ENCODE data around the gene EFNB2.

DNA sequence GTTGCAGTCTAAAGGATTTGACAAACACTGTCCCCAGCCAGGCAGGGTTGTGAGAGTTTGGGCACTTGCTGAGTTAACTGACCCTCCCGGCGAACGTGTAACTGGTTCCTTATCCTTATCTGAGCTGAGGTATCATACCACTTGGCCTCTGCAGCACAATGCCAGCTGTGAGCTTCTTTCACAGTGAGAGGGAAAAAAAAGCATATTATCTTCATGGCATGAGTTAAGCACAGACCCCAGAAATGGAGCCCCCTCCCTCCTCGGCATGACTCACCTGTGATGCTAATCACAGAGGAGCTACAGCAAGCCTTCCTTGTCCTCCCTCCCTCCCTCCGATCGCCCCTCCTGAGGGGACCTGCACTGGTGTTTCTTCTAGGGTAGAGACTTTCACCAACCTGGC is 60.5 kb downstream of the EFNB2 start:
- TF ChIP-seq, protein P1, sequence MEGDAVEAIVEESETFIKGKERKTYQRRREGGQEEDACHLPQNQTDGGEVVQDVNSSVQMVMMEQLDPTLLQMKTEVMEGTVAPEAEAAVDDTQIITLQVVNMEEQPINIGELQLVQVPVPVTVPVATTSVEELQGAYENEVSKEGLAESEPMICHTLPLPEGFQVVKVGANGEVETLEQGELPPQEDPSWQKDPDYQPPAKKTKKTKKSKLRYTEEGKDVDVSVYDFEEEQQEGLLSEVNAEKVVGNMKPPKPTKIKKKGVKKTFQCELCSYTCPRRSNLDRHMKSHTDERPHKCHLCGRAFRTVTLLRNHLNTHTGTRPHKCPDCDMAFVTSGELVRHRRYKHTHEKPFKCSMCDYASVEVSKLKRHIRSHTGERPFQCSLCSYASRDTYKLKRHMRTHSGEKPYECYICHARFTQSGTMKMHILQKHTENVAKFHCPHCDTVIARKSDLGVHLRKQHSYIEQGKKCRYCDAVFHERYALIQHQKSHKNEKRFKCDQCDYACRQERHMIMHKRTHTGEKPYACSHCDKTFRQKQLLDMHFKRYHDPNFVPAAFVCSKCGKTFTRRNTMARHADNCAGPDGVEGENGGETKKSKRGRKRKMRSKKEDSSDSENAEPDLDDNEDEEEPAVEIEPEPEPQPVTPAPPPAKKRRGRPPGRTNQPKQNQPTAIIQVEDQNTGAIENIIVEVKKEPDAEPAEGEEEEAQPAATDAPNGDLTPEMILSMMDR (IDR thresholded peaks at IDR 0.05) = no peak
- no peak for TF ChIP-seq POLR2A (IDR thresholded peaks at IDR 0.05; ENCODE audit: low read depth)

Measured in esophagus muscularis mucosa (tissue), 3 donors.